GM18526 (cell line): ENCODE results near the gene IGFBPL1.

ENCODE experiments used
- POLR2A ChIP-seq: IDR thresholded peaks from 3 replicates; pipeline ENCODE4 v1.6.1; 2011; ENCODE audit not compliant: insufficient read length; ENCODE audit errors: extremely low read depth

Gene IGFBPL1

GRCh38 chr9:38390851-38391250, 33.4 kb downstream of the IGFBPL1 start:
- no peak for TF ChIP-seq POLR2A

- no peak for TF ChIP-seq POLR2A
These were observed 33.8 kb downstream of the IGFBPL1 start for GRCh38 chr9:38390442-38390841.

GRCh38 chr9:38389313-38389712, 34.9 kb downstream of the IGFBPL1 start:
- TF ChIP-seq POLR2A: no peak

GRCh38 chr9:38388283-38389223, 35.7 kb downstream of the IGFBPL1 start:
- no peak for TF ChIP-seq POLR2A

GRCh38 chr9:38387751-38388150, 36.5 kb downstream of the IGFBPL1 start:
- no peak for TF ChIP-seq POLR2A

GRCh38 chr9:38387066-38387465, 37.2 kb downstream of the IGFBPL1 start:
- no peak for TF ChIP-seq POLR2A

GRCh38 chr9:38386319-38386895, 37.8 kb downstream of the IGFBPL1 start:
- no peak for TF ChIP-seq POLR2A

GRCh38 chr9:38385896-38386295, 38.4 kb downstream of the IGFBPL1 start:
- no peak for TF ChIP-seq POLR2A

- no peak for TF ChIP-seq POLR2A
These were observed 39.0 kb downstream of the IGFBPL1 start for GRCh38 chr9:38384990-38385848.

- no peak for TF ChIP-seq POLR2A
These were observed 42.1 kb downstream of the IGFBPL1 start for GRCh38 chr9:38382141-38382540.

- TF ChIP-seq POLR2A: no peak
These were observed 43.3 kb downstream of the IGFBPL1 start for GRCh38 chr9:38380872-38381534.

- TF ChIP-seq POLR2A: no peak
These were observed 43.9 kb downstream of the IGFBPL1 start for GRCh38 chr9:38380230-38380871.

GRCh38 chr9:38376021-38376670, 48.1 kb downstream of the IGFBPL1 start:
- no peak for TF ChIP-seq POLR2A

- no peak for TF ChIP-seq POLR2A
These were observed 48.7 kb downstream of the IGFBPL1 start for GRCh38 chr9:38375572-38375963.
